ENCODE data around the gene TSPAN12. TPM values are rescaled to one million over a fixed set of nuclear protein-coding genes. Genes with fewer than 3 reads are reported as not detected.
"Not testable (repeated sequence)": the region's sequence is repeated elsewhere in the genome, so short reads cannot be mapped to it uniquely, and the experiment has no call there.

The TSPAN12 gene
- polyA plus RNA-seq, 3 donors: 193 to 210 (median 201) TPM

- DNase-seq (ENCODE audit: low read depth in 3 of 3, low spot score in 2 of 3): no peak
Measured at GRCh38 chr7:120809260-120809659, 48.7 kb downstream of the TSPAN12 start.

GRCh38 chr7:120807390-120807789 lies 50.6 kb downstream of the TSPAN12 start:
- DNase-seq (ENCODE audit: low read depth in 3 of 3, low spot score in 2 of 3): no peak

GRCh38 chr7:120806669-120807068 lies 51.3 kb downstream of the TSPAN12 start:
- DNase-seq (ENCODE audit: low read depth in 3 of 3, low spot score in 2 of 3): no peak

GRCh38 chr7:120805636-120806388 lies 52.1 kb downstream of the TSPAN12 start:
- DNase-seq (ENCODE audit: low read depth in 3 of 3, low spot score in 2 of 3): peak; percentile 62 to 78 (median 63)

- no peak for DNase-seq (ENCODE audit: low read depth in 3 of 3, low spot score in 2 of 3)
Measured at GRCh38 chr7:120802751-120803150, 55.2 kb downstream of the TSPAN12 start.

- DNase-seq (ENCODE audit: low read depth in 3 of 3, low spot score in 2 of 3): no peak
Measured at GRCh38 chr7:120799813-120800475, 58.0 kb downstream of the TSPAN12 start.

GRCh38 chr7:120799147-120799546 lies 58.8 kb downstream of the TSPAN12 start:
- no peak for DNase-seq (ENCODE audit: low read depth in 3 of 3, low spot score in 2 of 3)

- DNase-seq (ENCODE audit: low read depth in 3 of 3, low spot score in 2 of 3): no peak
Measured at GRCh38 chr7:120797026-120797645, 60.8 kb downstream of the TSPAN12 start.

GRCh38 chr7:120794106-120794729 lies 63.7 kb downstream of the TSPAN12 start:
- DNase-seq (ENCODE audit: low read depth in 3 of 3, low spot score in 2 of 3): no peak

- DNase-seq (ENCODE audit: low read depth in 3 of 3, low spot score in 2 of 3): no peak
Measured at GRCh38 chr7:120793213-120793936, 64.6 kb downstream of the TSPAN12 start.

- no peak for DNase-seq (ENCODE audit: low read depth in 3 of 3, low spot score in 2 of 3)
Measured at GRCh38 chr7:120792861-120793130, 65.1 kb downstream of the TSPAN12 start.

- peak in 2 of 3 donors; percentile 52 to 58 for DNase-seq (ENCODE audit: low read depth in 3 of 3, low spot score in 2 of 3)
Measured at GRCh38 chr7:120792091-120792860, 65.7 kb downstream of the TSPAN12 start.

- no peak for DNase-seq (ENCODE audit: low read depth in 3 of 3, low spot score in 2 of 3)
Measured at GRCh38 chr7:120785095-120785494, 72.8 kb downstream of the TSPAN12 start.

GRCh38 chr7:120783721-120784120 lies 74.2 kb downstream of the TSPAN12 start:
- DNase-seq (ENCODE audit: low read depth in 3 of 3, low spot score in 2 of 3): no peak

GRCh38 chr7:120783273-120783672 lies 74.7 kb downstream of the TSPAN12 start:
- no peak for DNase-seq (ENCODE audit: low read depth in 3 of 3, low spot score in 2 of 3)

- DNase-seq (ENCODE audit: low read depth in 3 of 3, low spot score in 2 of 3): not testable (repeated sequence)
Measured at GRCh38 chr7:120781924-120782323, 76.0 kb downstream of the TSPAN12 start.

- DNase-seq (ENCODE audit: low read depth in 3 of 3, low spot score in 2 of 3): no peak
Measured at GRCh38 chr7:120780938-120781337, 77.0 kb downstream of the TSPAN12 start.

- DNase-seq (ENCODE audit: low read depth in 3 of 3, low spot score in 2 of 3): not testable (repeated sequence)
Measured at GRCh38 chr7:120780451-120780850, 77.5 kb downstream of the TSPAN12 start.

GRCh38 chr7:120779078-120779477 lies 78.9 kb downstream of the TSPAN12 start:
- not testable (repeated sequence) for DNase-seq (ENCODE audit: low read depth in 3 of 3, low spot score in 2 of 3)

- no peak for DNase-seq (ENCODE audit: low read depth in 3 of 3, low spot score in 2 of 3)
Measured at GRCh38 chr7:120775755-120776154, 82.2 kb downstream of the TSPAN12 start.

Measured in right renal cortex interstitium (tissue), 3 donors.